LNCAP (cell line): ENCODE results near the gene THEMIS2.

Experiments
- CTCF ChIP-seq: fragments of 450-650 bp; IDR thresholded peaks from 2 replicates; pipeline ENCODE4 v1.5.1; 2017; ENCODE audit warnings: mild to moderate bottlenecking

Gene THEMIS2

DNA sequence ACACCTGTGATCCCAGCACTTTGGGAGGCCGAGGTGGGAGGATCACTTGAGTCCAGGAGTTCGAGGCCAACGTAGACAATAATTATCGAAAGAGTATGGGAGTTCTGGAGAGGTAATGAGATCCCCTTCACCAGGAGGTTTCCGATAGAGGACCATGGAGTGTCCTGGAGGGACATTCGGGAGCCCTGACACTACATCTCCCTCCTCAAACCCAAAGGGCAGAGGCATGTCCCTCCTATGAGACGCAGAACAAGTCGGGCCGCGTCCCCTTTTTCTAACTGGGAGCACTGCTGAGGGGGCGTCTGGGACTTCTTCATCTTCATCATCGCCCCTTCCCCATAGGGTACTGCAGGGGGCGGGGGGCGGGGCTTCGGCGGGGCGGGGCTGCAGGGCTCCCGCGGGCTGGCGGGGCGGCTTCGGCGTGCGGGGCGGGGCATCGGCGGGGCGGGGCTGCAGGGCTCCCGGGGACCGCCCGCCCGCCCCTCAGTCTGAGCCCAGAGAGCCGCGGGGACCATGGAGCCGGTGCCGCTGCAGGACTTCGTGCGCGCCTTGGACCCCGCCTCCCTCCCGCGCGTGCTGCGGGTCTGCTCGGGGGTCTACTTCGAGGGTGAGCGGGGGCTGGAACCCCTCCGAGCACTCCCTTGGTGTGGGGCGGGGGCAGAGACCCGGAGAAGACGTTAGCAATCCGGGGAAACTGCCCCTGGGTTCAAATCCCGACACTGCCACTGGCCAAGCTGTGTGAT, at the start of gene THEMIS2:
Gene THEMIS2 (plus strand): TSS at position 486 of the 743 bp plus-strand sequence. CDS start 28 bp downstream, at position 514.
- no peak for TF ChIP-seq CTCF

- no peak for TF ChIP-seq CTCF
Measured at GRCh38 chr1:27823784-27824183, 48.6 kb upstream of the THEMIS2 start.

DNA sequence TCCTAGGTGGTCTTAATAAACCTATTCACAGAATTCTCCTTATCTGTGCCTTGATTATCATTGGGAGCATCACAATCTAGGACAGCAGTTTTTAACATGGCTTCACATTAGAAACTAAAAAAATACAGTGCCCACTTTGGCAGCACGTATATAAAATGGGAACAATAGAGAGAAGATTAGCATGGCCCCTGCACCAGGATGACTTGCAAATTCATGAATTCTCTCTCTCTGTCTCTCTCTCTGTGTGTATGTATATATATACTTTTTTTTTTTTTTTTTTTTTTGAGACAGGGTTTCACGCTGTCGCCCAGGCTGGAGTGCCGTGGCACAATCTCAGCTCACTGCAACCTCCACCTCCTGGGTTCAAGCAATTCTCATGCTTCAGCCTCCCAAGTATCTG, 47.9 kb upstream of the THEMIS2 start:
- TF ChIP-seq CTCF, result no peak

GRCh38 chr1:27830621-27831440, 41.5 kb upstream of the THEMIS2 start, which contains the start of gene PPP1R8:
Gene PPP1R8, plus strand, starts transcription at chr1:27830782. Its CDS starts 54 bp downstream, at chr1:27830836.
- no peak for TF ChIP-seq CTCF

- no peak for TF ChIP-seq CTCF
Measured at GRCh38 chr1:27831568-27832410, 40.6 kb upstream of the THEMIS2 start.

GRCh38 chr1:27832762-27833161, 39.6 kb upstream of the THEMIS2 start:
- TF ChIP-seq CTCF, result no peak

DNA sequence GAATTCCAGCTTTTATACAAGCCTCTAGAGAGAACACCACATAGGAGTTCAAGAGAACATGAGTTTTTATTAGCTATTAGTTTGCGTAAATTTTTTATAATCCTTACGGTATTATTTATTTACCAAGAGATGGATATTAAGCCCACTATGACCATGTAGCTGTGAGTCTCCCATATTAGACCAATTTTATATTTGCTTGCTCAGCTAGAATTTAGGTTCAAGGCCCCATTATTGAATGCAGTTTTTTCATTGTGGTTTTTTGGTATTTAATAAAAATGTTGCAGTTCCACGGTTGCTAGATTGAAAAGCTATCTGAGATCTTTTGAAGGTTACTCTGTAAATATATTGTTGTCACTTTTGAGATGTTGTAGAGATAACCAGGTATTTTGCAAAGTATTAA, 38.9 kb upstream of the THEMIS2 start:
- TF ChIP-seq CTCF, result no peak
